GM12875 (cell line): ENCODE measurements around the gene ACTR3.
A peak's percentile ranks its signal among the peaks of the same experiment; 100 is the strongest.

Experiments used
- H3K4me3 ChIP-seq: one replicate; pipeline ENCODE4 v1.5.1; 2011; ENCODE audit warnings: low read depth, low read length, control low read depth
- CTCF ChIP-seq: IDR thresholded peaks from 2 replicates; pipeline ENCODE4 v1.5.1; 2011; ENCODE audit warnings: low read depth, mild to moderate bottlenecking, control low read depth, inconsistent platforms, low read length, moderate library complexity, borderline replicate concordance; ENCODE audit not compliant: insufficient read depth

ACTR3 gene

GRCh38 chr2:113961000-113961399 is 71.1 kb downstream of the ACTR3 start:
- no peak for TF ChIP-seq CTCF
- H3K4me3 ChIP-seq: no peak overlapping the region

- H3K4me3 ChIP-seq: no peak overlapping the region
- no peak for TF ChIP-seq CTCF
Observed at GRCh38 chr2:113962692-113963480, 73.0 kb downstream of the ACTR3 start.

- no peak for TF ChIP-seq CTCF
- no peak overlapping the region for H3K4me3 ChIP-seq
Observed at GRCh38 chr2:113963965-113964364, 74.1 kb downstream of the ACTR3 start.

- H3K4me3 ChIP-seq: no peak overlapping the region
- no peak for TF ChIP-seq CTCF
Observed at GRCh38 chr2:113964436-113964835, 74.5 kb downstream of the ACTR3 start.

GRCh38 chr2:113965228-113965627 is 75.3 kb downstream of the ACTR3 start:
- TF ChIP-seq CTCF: no peak
- H3K4me3 ChIP-seq: no peak overlapping the region

GRCh38 chr2:113965644-113966043 is 75.8 kb downstream of the ACTR3 start:
- H3K4me3 ChIP-seq: no peak overlapping the region
- TF ChIP-seq CTCF: peak; percentile 56

- H3K4me3 ChIP-seq: no peak overlapping the region
- TF ChIP-seq CTCF: no peak
Observed at GRCh38 chr2:113966171-113966570, 76.3 kb downstream of the ACTR3 start.
